Progenitor cell of endocrine pancreas (in vitro differentiated cells): Measurements from ENCODE around the gene SELENOI. TPM values are rescaled to one million over a fixed set of nuclear protein-coding genes. Genes with fewer than 3 reads are reported as not detected.
"Not testable (repeated sequence)": the region's sequence is repeated elsewhere in the genome, so short reads cannot be mapped to it uniquely, and the experiment has no call there.

Experiments used
- DNase-seq: peaks from one replicate; pipeline ENCODE4 v3.0.0; 2021; ENCODE audit warnings: low spot score; ENCODE audit not compliant: unreplicated experiment
- H3K27ac Mint-ChIP-seq: 2 replicates; pipeline ENCODE4 v1.8.0; 2021; ENCODE audit warnings: mild to moderate bottlenecking, moderate library complexity, mixed read lengths
- H3K27me3 Mint-ChIP-seq: 2 replicates; pipeline ENCODE4 v1.8.0; 2021; ENCODE audit warnings: mixed read lengths
- H3K36me3 Mint-ChIP-seq: 2 replicates; pipeline ENCODE4 v1.8.0; 2022; ENCODE audit warnings: mixed read lengths; ENCODE audit not compliant: insufficient read depth
- H3K4me1 Mint-ChIP-seq: 2 replicates; pipeline ENCODE4 v1.8.0; 2021; ENCODE audit warnings: low read depth, mixed read lengths
- H3K4me3 Mint-ChIP-seq: 2 replicates; pipeline ENCODE4 v1.8.0; 2021; ENCODE audit warnings: low read depth, mild to moderate bottlenecking, moderate library complexity, mixed read lengths
- H3K9me3 Mint-ChIP-seq: 2 replicates; pipeline ENCODE4 v1.8.0; 2021; ENCODE audit warnings: low read depth, mixed read lengths
- CTCF ChIP-seq: fragments of 200-600 bp; sonication (generic); IDR thresholded peaks from one replicate; pipeline ENCODE4 v1.5.0; 2021; ENCODE audit warnings: antibody characterized with exemption, mild to moderate bottlenecking; ENCODE audit not compliant: unreplicated experiment
- total RNA-seq: library from RNA; stranded (reverse); gene quantifications from 2 replicates; pipeline ENCODE4 v1.2.1, GENCODE V29; 2021

SELENOI gene
- total RNA-seq, 1 donor from 2014 or later: 46.2 TPM

- Mint-ChIP-seq H3K27ac (peak overlapping the region; percentile 11), H3K36me3 (no peaks in the 10 kb centered on the region), H3K4me1 (peaks cover 6% of the 10 kb centered on the region), H3K9me3 (no peaks in the 10 kb centered on the region), H3K27me3 (peaks cover 18% of the 10 kb centered on the region), H3K4me3 (no peak overlapping the region)
- no peak for TF ChIP-seq CTCF
- no peak for DNase-seq
Measured at GRCh38 chr2:26318950-26319349, 27.0 kb upstream of the SELENOI start.

- DNase-seq, H3K9me3 Mint-ChIP-seq, H3K27me3 Mint-ChIP-seq, H3K36me3 Mint-ChIP-seq, H3K4me3 Mint-ChIP-seq, H3K4me1 Mint-ChIP-seq, H3K27ac Mint-ChIP-seq: not testable (repeated sequence)
Measured at GRCh38 chr2:26324479-26324878, 21.5 kb upstream of the SELENOI start.

- H3K9me3 Mint-ChIP-seq: peaks cover 3% of the 10 kb centered on the region
- no peaks in the 10 kb centered on the region for H3K4me1 Mint-ChIP-seq
- no peak overlapping the region for H3K4me3 Mint-ChIP-seq
- no peaks in the 10 kb centered on the region for H3K36me3 Mint-ChIP-seq
- no peak overlapping the region for H3K27ac Mint-ChIP-seq
- TF ChIP-seq CTCF: no peak
- peaks cover 3% of the 10 kb centered on the region for H3K27me3 Mint-ChIP-seq
- DNase-seq: no peak
Measured at GRCh38 chr2:26324903-26325302, 21.0 kb upstream of the SELENOI start.

GRCh38 chr2:26325851-26326250 is 20.1 kb upstream of the SELENOI start:
- no peak for DNase-seq
- peaks cover 3% of the 10 kb centered on the region for H3K27me3 Mint-ChIP-seq
- H3K27ac Mint-ChIP-seq: no peak overlapping the region
- peaks cover 3% of the 10 kb centered on the region for H3K9me3 Mint-ChIP-seq
- TF ChIP-seq CTCF: no peak
- no peak overlapping the region for H3K4me3 Mint-ChIP-seq
- H3K4me1 Mint-ChIP-seq: no peaks in the 10 kb centered on the region
- no peaks in the 10 kb centered on the region for H3K36me3 Mint-ChIP-seq

- Mint-ChIP-seq H3K36me3 (no peaks in the 10 kb centered on the region), H3K4me3 (no peak overlapping the region), H3K27me3 (no peaks in the 10 kb centered on the region), H3K9me3 (peaks cover 3% of the 10 kb centered on the region), H3K4me1 (no peaks in the 10 kb centered on the region), H3K27ac (no peak overlapping the region)
- TF ChIP-seq CTCF: no peak
- DNase-seq: no peak
Measured at GRCh38 chr2:26326514-26326913, 19.4 kb upstream of the SELENOI start.
